Activated CD4-positive, alpha-beta T cell treated with anti-CD3 and anti-CD28 coated beads for 36 hours (primary cell): Measurements from ENCODE around the gene KLHL29. TPM values are rescaled to one million over a fixed set of nuclear protein-coding genes. Genes with fewer than 3 reads are reported as not detected.

ENCODE experiments used
- ATAC-seq: fragments of 200-7000 bp; cut with Tn5 transposase; one replicate; pipeline ENCODE4 v1.10.0; 2021; ENCODE audit warnings: mild to moderate bottlenecking, moderate library complexity
- CTCF ChIA-PET: fragments of 350-600 bp; sonication (Branson Sonifier 250); formaldehyde crosslinking; loops from one replicate; lab custom pipeline; 2021; ENCODE audit warnings: antibody characterized with exemption; lab: Charles Lee
- POLR2A ChIA-PET: fragments of 350-600 bp; sonication (Branson Sonifier 250); formaldehyde crosslinking; loops from one replicate; lab custom pipeline; 2021; ENCODE audit warnings: antibody characterized with exemption, inconsistent platforms; lab: Charles Lee
- DNase-seq: peaks from one replicate; pipeline ENCODE4 v3.0.0-alpha.2; 2020
- H3K27ac Mint-ChIP-seq: one replicate; pipeline ENCODE4 v1.8.0; 2021; ENCODE audit warnings: mixed read lengths
- H3K27me3 Mint-ChIP-seq: one replicate; pipeline ENCODE4 v1.8.0; 2021; ENCODE audit warnings: mixed read lengths
- H3K36me3 Mint-ChIP-seq: one replicate; pipeline ENCODE4 v1.8.0; 2021; ENCODE audit warnings: low read depth, mixed read lengths
- H3K4me1 Mint-ChIP-seq: one replicate; pipeline ENCODE4 v1.8.0; 2021; ENCODE audit warnings: mixed read lengths
- H3K4me3 Mint-ChIP-seq: one replicate; pipeline ENCODE4 v1.8.0; 2021; ENCODE audit warnings: mild to moderate bottlenecking, moderate library complexity, mixed read lengths
- H3K9me3 Mint-ChIP-seq: one replicate; pipeline ENCODE4 v1.8.0; 2021; ENCODE audit warnings: low read depth, mixed read lengths
- intact Hi-C, 2 experiments: fragments of 100-400 bp; cut with DNase I in 1 of 2; cut with micrococcal nuclease in 1 of 2; formaldehyde crosslinking; loops; one replicate each; pipeline versions ENCODE4 v1.14.2 to v1.15.1; 2022 to 2024; cut with DNase I, micrococcal nuclease
- total RNA-seq, 2 experiments: library from RNA; stranded (reverse); gene quantifications; one replicate each; pipeline ENCODE4 v1.2.3, GENCODE V29; 2021

The KLHL29 gene
- total RNA-seq, 2 experiments from 2014 or later = 1.7 to 2.0 TPM

- Mint-ChIP-seq H3K4me3 (no peak overlapping the region), H3K9me3 (no peaks in the 10 kb centered on the region), H3K4me1 (no peaks in the 10 kb centered on the region), H3K36me3 (no peaks in the 10 kb centered on the region), H3K27ac (no peak overlapping the region), H3K27me3 (no peaks in the 10 kb centered on the region)
- ATAC-seq (no peak), DNase-seq (no peak)
- ChIA-PET CTCF (no interaction called here), POLR2A (no interaction called here)
- intact Hi-C loops = no loop called here
Measured at GRCh38 chr2:23480957-23481797, 96.2 kb downstream of the KLHL29 start.

GRCh38 chr2:23482188-23482587 is 97.2 kb downstream of the KLHL29 start:
- ATAC-seq = no peak
- intact Hi-C loops = no loop called here
- CTCF ChIA-PET = interaction anchor here (1.1 kb wide), 1 partner anchor 8 kb away, joined by 4 read pairs; no protein-coding TSS in a partner anchor
- POLR2A ChIA-PET = no interaction called here
- no peak overlapping the region for H3K27ac Mint-ChIP-seq
- no peaks in the 10 kb centered on the region for H3K27me3 Mint-ChIP-seq
- H3K36me3 Mint-ChIP-seq = no peaks in the 10 kb centered on the region
- no peaks in the 10 kb centered on the region for H3K4me1 Mint-ChIP-seq
- no peaks in the 10 kb centered on the region for H3K9me3 Mint-ChIP-seq
- DNase-seq = no peak
- no peak overlapping the region for H3K4me3 Mint-ChIP-seq

- POLR2A ChIA-PET = no interaction called here
- no peak overlapping the region for H3K4me3 Mint-ChIP-seq
- no peaks in the 10 kb centered on the region for H3K4me1 Mint-ChIP-seq
- H3K27ac Mint-ChIP-seq = no peak overlapping the region
- H3K27me3 Mint-ChIP-seq = no peaks in the 10 kb centered on the region
- no peaks in the 10 kb centered on the region for H3K9me3 Mint-ChIP-seq
- no peaks in the 10 kb centered on the region for H3K36me3 Mint-ChIP-seq
- intact Hi-C loops = no loop called here
- CTCF ChIA-PET = interaction anchor here (1.1 kb wide), 1 partner anchor 9 kb away, joined by 4 read pairs; no protein-coding TSS in a partner anchor
- no peak for DNase-seq
- no peak for ATAC-seq
Measured at GRCh38 chr2:23482607-23483006, 97.6 kb downstream of the KLHL29 start.

- POLR2A ChIA-PET = interaction anchor here (0.9 kb wide), 1 partner anchor 50 kb away, joined by 3 read pairs; no protein-coding TSS in a partner anchor
- no peaks in the 10 kb centered on the region for H3K27me3 Mint-ChIP-seq
- peaks cover 9% of the 10 kb centered on the region for H3K4me1 Mint-ChIP-seq
- no peak overlapping the region for H3K4me3 Mint-ChIP-seq
- no peak for ATAC-seq
- intact Hi-C loops = no loop called here
- H3K27ac Mint-ChIP-seq = no peak overlapping the region
- no peaks in the 10 kb centered on the region for H3K9me3 Mint-ChIP-seq
- DNase-seq = no peak
- CTCF ChIA-PET = no interaction called here
- H3K36me3 Mint-ChIP-seq = no peaks in the 10 kb centered on the region
Measured at GRCh38 chr2:23483791-23484190, 98.8 kb downstream of the KLHL29 start.

- Mint-ChIP-seq H3K27me3 (no peaks in the 10 kb centered on the region), H3K4me3 (no peak overlapping the region), H3K27ac (no peak overlapping the region), H3K9me3 (no peaks in the 10 kb centered on the region), H3K4me1 (peaks cover 10% of the 10 kb centered on the region), H3K36me3 (no peaks in the 10 kb centered on the region)
- CTCF ChIA-PET = no interaction called here
- ATAC-seq (no peak), DNase-seq (no peak)
- intact Hi-C loops = no loop called here
- POLR2A ChIA-PET = no interaction called here
Measured at GRCh38 chr2:23484275-23484674, 99.3 kb downstream of the KLHL29 start.

- H3K4me3 Mint-ChIP-seq = no peak overlapping the region
- intact Hi-C loops = no loop called here
- DNase-seq = no peak
- no peak for ATAC-seq
- peaks cover 15% of the 10 kb centered on the region for H3K4me1 Mint-ChIP-seq
- CTCF ChIA-PET = no interaction called here
- no peaks in the 10 kb centered on the region for H3K36me3 Mint-ChIP-seq
- H3K9me3 Mint-ChIP-seq = no peaks in the 10 kb centered on the region
- POLR2A ChIA-PET = no interaction called here
- peaks cover 3% of the 10 kb centered on the region for H3K27me3 Mint-ChIP-seq
- no peak overlapping the region for H3K27ac Mint-ChIP-seq
Measured at GRCh38 chr2:23484767-23485166, 99.8 kb downstream of the KLHL29 start.

GRCh38 chr2:23485261-23485660 is 100.3 kb downstream of the KLHL29 start:
- ChIA-PET CTCF (no interaction called here), POLR2A (no interaction called here)
- DNase-seq = no peak
- no peak overlapping the region for H3K27ac Mint-ChIP-seq
- intact Hi-C loops = no loop called here
- no peaks in the 10 kb centered on the region for H3K9me3 Mint-ChIP-seq
- H3K4me3 Mint-ChIP-seq = no peak overlapping the region
- no peaks in the 10 kb centered on the region for H3K36me3 Mint-ChIP-seq
- peaks cover 20% of the 10 kb centered on the region for H3K4me1 Mint-ChIP-seq
- peaks cover 4% of the 10 kb centered on the region for H3K27me3 Mint-ChIP-seq
- ATAC-seq = no peak

- ChIA-PET POLR2A (no interaction called here), CTCF (no interaction called here)
- H3K36me3 Mint-ChIP-seq = no peaks in the 10 kb centered on the region
- peaks cover 4% of the 10 kb centered on the region for H3K27me3 Mint-ChIP-seq
- H3K27ac Mint-ChIP-seq = no peak overlapping the region
- DNase-seq (no peak), ATAC-seq (no peak)
- H3K9me3 Mint-ChIP-seq = no peaks in the 10 kb centered on the region
- H3K4me1 Mint-ChIP-seq = peaks cover 23% of the 10 kb centered on the region
- no peak overlapping the region for H3K4me3 Mint-ChIP-seq
- intact Hi-C loops = no loop called here
Measured at GRCh38 chr2:23485841-23486683, 101.1 kb downstream of the KLHL29 start.

GRCh38 chr2:23486684-23487075 is 101.7 kb downstream of the KLHL29 start:
- no peak for ATAC-seq
- H3K36me3 Mint-ChIP-seq = no peaks in the 10 kb centered on the region
- peaks cover 23% of the 10 kb centered on the region for H3K4me1 Mint-ChIP-seq
- H3K4me3 Mint-ChIP-seq = no peak overlapping the region
- H3K9me3 Mint-ChIP-seq = no peaks in the 10 kb centered on the region
- intact Hi-C loops = no loop called here
- peaks cover 7% of the 10 kb centered on the region for H3K27me3 Mint-ChIP-seq
- ChIA-PET CTCF (no interaction called here), POLR2A (no interaction called here)
- DNase-seq = no peak
- H3K27ac Mint-ChIP-seq = no peak overlapping the region

- H3K4me3 Mint-ChIP-seq = no peak overlapping the region
- no peak for ATAC-seq
Measured at GRCh38 chr2:23487735-23488492, 102.9 kb downstream of the KLHL29 start.

GRCh38 chr2:23488584-23488983 is 103.6 kb downstream of the KLHL29 start:
- H3K4me1 Mint-ChIP-seq = peaks cover 23% of the 10 kb centered on the region
- H3K36me3 Mint-ChIP-seq = no peaks in the 10 kb centered on the region
- intact Hi-C loops = no loop called here
- no peak for ATAC-seq
- ChIA-PET CTCF (interaction anchor here (0.6 kb wide), 1 partner anchor 336 kb away, joined by 4 read pairs; no protein-coding TSS in a partner anchor), POLR2A (no interaction called here)
- no peak overlapping the region for H3K4me3 Mint-ChIP-seq
- no peak for DNase-seq
- H3K27me3 Mint-ChIP-seq = peaks cover 11% of the 10 kb centered on the region
- H3K27ac Mint-ChIP-seq = peak overlapping the region; percentile 47
- H3K9me3 Mint-ChIP-seq = no peaks in the 10 kb centered on the region

More at GRCh38 chr2:23487735-23488492, 102.9 kb downstream of the KLHL29 start:
- peak overlapping the region; percentile 47 for H3K27ac Mint-ChIP-seq
- ChIA-PET CTCF (interaction anchor here (0.6 kb wide), 2 partner anchors 12 to 337 kb away, joined by 3 to 4 read pairs; no protein-coding TSS in a partner anchor), POLR2A (no interaction called here)
- no peaks in the 10 kb centered on the region for H3K36me3 Mint-ChIP-seq
- H3K4me1 Mint-ChIP-seq = peaks cover 23% of the 10 kb centered on the region
- intact Hi-C loops = no loop called here
- peak; percentile 36 for DNase-seq
- H3K9me3 Mint-ChIP-seq = no peaks in the 10 kb centered on the region
- H3K27me3 Mint-ChIP-seq = peaks cover 11% of the 10 kb centered on the region
